Caki2 (cell line): ENCODE measurements around the gene SPNS3. TPM values are rescaled to one million over a fixed set of nuclear protein-coding genes. Genes with fewer than 3 reads are reported as not detected.

Experiments used
- DNase-seq: peaks from one replicate; pipeline ENCODE4 v3.0.0-alpha.2; 2015; ENCODE audit warnings: low read depth
- in situ Hi-C: cut with HindIII; loops from 2 replicates; pipeline ENCODE4 v1.10.0; 2016; ENCODE audit warnings: low sequenced_read_pairs, low pct_unique_long_range_greater_than_20kb, mixed read lengths
- total RNA-seq: library from RNA; depleted of rRNA; stranded (reverse); fragments of >200 nt; shearing (Covaris generic); gene quantifications from 2 replicates; pipeline ENCODE4 v1.2.3, GENCODE V29; 2014; ENCODE audit warnings: low replicate concordance

SPNS3 gene
- total RNA-seq, 1 experiment from 2014 or later = not detected

GRCh38 chr17:4422864-4423263 is 10.9 kb upstream of the SPNS3 start:
- in situ Hi-C loops = no loop called here
- no peak for DNase-seq

GRCh38 chr17:4425398-4425797 is 8.3 kb upstream of the SPNS3 start:
- in situ Hi-C loops = no loop called here
- no peak for DNase-seq

GRCh38 chr17:4426499-4427208 is 7.1 kb upstream of the SPNS3 start:
- in situ Hi-C loops = no loop called here
- no peak for DNase-seq

GRCh38 chr17:4427505-4427904 is 6.2 kb upstream of the SPNS3 start:
- in situ Hi-C loops = no loop called here

GRCh38 chr17:4436381-4436780 is 2.6 kb downstream of the SPNS3 start:
- DNase-seq = no peak
- in situ Hi-C loops = no loop called here

More at GRCh38 chr17:4427505-4427904, 6.2 kb upstream of the SPNS3 start:
- no peak for DNase-seq

GRCh38 chr17:4436846-4437245 is 3.1 kb downstream of the SPNS3 start:
- in situ Hi-C loops = no loop called here
- DNase-seq = no peak

GRCh38 chr17:4438162-4438944 is 4.6 kb downstream of the SPNS3 start:
- in situ Hi-C loops = no loop called here
- no peak for DNase-seq

- in situ Hi-C loops = no loop called here
- DNase-seq = no peak
Measured at GRCh38 chr17:4440021-4440420, 6.3 kb downstream of the SPNS3 start.

GRCh38 chr17:4440690-4441686 is 7.2 kb downstream of the SPNS3 start:
- in situ Hi-C loops = no loop called here
- DNase-seq = no peak

GRCh38 chr17:4442582-4442981 is 8.8 kb downstream of the SPNS3 start:
- no peak for DNase-seq
- in situ Hi-C loops = no loop called here

- in situ Hi-C loops = no loop called here
- no peak for DNase-seq
Measured at GRCh38 chr17:4443476-4443875, 9.7 kb downstream of the SPNS3 start.

- in situ Hi-C loops = no loop called here
- peak; percentile 42 for DNase-seq
Measured at GRCh38 chr17:4444782-4445473, 11.2 kb downstream of the SPNS3 start.

GRCh38 chr17:4445731-4446130 is 12.0 kb downstream of the SPNS3 start:
- in situ Hi-C loops = no loop called here
- DNase-seq = no peak

- DNase-seq = no peak
- in situ Hi-C loops = no loop called here
Measured at GRCh38 chr17:4446326-4447071, 12.8 kb downstream of the SPNS3 start.

GRCh38 chr17:4448197-4448980 is 14.6 kb downstream of the SPNS3 start:
- in situ Hi-C loops = no loop called here
- DNase-seq = no peak

GRCh38 chr17:4449736-4450135 is 16.0 kb downstream of the SPNS3 start:
- DNase-seq = no peak
- in situ Hi-C loops = no loop called here
